HG03175 (cell line): ENCODE results near the gene MCAT.
"Not testable (repeated sequence)": the region's sequence is repeated elsewhere in the genome, so short reads cannot be mapped to it uniquely, and the experiment has no call there.

Experiments used
- ATAC-seq: cut with Tn5 transposase; IDR thresholded peaks from one replicate; pipeline ENCODE4 v1.9.1; 2021; ENCODE audit warnings: mild to moderate bottlenecking, moderate library complexity; ENCODE audit not compliant: unreplicated experiment

Gene MCAT

DNA sequence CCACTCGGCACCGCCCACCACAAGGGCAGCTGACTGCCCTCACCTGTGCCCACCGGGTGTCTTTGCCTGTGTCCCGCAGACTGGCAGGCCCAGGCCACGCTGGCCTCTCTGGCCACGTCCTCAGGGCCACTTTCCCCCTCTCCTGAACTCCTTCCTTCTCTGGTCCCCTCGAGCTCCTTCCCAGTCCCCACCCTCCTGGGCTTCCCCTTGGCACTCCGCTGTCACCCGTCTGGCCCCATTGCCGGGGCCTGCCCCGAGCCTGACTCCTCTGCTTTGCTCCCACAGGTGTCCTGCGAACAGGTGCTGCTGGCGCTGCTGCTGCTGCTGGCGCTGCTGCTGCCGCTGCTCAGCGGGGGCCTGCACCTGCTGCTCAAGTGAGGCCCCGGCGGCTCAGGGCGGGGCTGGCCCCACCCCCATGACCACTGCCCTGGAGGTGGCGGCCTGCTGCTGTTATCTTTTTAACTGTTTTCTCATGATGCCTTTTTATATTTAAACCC is 14.2 kb downstream of the MCAT start:
- no peak for ATAC-seq

DNA sequence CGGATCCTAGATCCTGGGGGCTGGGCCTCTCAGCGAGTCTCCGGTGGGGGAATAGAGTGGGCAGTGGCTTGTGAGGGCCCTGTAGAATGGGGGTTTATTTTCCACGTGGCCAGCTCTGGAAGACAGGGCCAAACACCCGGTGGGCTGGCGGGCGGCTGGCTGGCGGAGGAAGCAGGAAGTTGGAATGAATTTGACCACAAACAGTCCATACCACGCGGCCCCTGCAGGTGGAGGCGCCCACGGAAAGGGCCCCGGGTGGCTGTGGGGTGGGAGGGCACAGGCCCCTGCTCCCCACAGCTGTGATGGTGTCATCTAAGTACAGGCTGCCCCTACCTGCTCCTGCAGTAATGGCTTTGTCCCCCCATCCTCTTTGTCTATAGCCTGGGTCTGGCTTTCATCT is 15.1 kb downstream of the MCAT start:
- no peak for ATAC-seq

DNA sequence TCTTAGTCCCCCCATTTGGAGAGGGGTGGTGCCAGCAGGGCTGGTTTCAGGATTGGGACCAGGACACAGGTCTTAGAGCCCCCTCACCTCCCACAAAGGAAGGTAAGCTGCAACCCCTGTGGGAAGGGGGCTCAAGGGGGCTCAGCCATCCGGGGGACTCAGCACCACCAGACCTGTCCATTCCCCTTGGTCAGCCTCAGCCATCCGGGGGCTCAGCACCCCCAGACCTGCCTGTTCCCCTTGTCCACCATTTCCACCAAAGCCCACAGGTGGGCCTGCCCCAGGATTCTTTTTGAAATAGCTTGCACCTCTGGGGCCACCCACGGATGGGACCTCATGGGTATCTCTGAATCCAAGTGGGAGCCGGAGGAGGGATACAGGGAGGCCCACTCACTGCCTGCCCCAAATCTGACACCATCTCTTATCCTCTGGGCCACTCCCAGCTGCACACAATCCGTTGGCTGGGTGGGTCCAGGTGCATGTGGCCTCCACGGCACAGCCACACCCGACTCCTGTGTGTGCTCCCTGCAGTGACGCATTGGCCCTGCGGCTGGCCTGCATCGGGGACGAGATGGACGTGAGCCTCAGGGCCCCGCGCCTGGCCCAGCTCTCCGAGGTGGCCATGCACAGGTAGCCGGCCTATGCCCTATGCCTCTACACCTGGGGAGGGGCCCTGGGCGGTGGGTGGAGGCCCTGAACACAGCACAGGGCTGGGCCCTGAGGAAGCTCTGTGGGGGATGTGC is 15.9 kb downstream of the MCAT start:
- ATAC-seq = no peak

DNA sequence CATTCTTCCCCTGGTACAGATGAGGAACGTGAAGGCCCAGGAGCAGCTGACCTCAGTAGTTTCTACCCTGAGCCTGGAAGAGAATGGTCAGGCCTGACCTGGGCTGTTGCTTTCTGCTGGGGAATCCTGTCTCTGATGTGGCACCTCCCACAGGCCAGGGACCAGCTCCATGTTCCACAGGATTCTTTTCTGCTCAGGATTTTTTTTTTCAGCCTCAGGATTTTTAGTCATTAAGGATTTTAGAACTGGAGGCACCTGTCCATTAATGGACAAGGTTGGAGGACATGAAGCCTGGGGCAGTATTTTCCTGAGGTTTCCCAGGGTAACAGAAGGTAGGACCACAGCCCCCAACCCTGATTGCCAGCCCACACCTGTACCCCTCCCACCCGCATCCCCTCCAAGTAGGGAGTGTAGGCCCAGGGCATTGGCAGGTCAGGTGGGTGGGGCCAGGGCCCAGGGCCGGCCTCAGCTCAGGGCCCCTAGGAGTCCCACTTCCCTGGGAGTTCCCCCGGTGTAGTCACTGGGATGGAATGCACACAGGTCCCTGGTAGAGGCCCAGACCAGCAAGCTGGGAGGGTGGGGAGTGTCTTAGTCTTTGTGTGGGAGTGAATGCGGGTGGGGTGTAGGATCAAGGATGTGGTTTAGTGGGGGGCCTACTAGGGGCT is 16.6 kb downstream of the MCAT start:
- no peak for ATAC-seq

DNA sequence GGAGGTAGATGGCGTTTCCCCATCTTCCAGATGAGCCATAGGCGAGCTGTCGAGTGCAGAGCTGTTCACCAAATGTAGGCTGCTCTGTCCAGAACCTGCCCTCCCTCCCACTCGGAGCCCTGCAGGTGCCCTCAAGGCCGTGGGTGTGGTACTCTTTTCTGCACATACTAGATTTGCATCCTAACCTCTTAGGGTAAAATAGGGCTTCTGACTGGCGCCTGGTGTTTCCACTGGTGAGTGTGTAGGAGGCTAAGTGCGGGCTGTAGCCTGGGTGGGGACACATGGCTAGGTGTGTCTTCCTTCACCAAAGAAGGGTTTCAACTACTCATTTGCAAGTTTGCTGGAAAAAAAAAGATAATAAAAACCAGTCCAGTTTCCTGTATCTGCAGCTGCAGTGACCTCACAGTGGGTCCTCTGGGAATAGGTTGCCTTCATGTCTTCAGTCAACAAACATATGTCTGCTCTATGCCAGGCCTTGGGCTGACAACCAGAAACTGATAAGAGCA is 24.2 kb downstream of the MCAT start:
- no peak for ATAC-seq

DNA sequence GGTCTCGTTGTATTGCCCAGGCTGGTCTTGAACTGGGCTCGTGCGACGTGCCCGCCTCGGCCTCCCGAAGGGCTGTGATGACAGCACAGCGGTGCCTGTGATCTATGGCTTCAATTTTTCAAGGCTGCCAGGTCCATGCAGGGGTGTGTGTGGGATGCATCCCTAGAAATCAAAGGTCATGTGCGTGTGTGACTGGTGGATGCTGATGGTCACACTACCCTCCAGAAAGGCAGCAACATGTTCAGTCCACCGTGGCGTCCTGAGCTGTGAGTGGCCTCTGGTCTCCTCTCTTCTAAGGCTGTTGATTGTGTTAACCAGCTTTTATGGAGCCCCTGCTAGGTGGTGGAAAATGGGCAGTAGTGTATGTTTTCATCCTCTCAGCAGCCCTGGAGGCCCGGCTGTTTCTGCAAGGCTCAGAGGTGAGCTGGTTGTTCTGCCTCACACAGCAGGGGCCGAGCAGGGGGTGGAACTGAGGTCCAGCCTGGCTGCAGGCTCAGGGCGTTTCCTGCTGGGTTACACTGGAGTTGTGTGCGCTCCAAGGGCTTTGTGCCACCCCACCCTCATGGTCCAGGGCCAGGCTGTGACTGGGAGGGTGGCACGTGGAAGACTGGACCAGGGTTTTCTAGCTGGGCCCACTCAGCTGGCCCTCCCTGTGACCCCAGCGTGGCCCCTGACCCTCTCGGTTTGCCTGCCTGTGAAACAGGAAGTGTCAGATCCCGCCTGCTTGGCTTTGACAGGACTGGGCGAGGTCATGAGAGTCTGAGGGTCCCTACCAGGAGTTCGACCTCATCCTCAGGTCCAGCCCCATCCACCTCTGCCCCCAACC is 25.0 kb downstream of the MCAT start:
- no peak for ATAC-seq

DNA sequence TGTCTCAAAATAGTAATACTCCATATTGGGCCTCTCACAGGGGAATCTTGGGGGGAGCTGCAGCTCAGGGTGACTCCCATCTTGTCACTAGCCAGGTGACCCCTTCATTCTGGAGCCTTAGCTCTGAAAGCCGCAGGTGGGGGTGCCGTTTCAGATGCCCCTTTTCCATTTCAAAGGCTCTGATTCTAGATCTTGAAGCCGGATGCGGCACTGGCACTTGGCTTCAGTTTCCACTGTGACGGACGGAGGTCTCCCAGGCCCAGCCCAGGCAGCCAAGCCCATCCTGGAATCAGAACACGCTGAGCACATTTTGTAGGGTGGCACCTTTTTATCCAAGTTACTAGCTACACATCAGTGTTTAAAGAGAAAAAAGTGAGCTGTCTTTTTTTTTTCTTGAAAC is 26.3 kb downstream of the MCAT start:
- no peak for ATAC-seq

DNA sequence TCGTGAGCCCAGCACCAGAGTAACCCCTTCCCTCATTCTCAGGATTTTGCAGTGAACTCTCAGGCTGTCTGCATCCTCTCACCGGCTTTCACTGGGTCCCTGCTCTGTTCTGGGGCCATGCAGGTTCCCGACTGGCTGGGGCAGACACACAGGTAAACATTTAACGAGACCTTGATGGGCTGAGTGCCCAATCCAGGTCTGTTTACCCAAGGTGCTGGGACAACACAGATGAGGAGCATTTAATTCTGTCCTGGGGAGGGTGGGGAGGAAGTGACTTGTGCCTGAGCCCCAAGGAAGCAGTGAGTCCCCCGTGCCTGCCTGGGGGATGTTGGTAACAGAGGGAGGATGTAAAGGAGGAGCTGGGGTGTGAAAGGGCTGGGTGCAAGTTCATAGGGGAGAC is 28.2 kb downstream of the MCAT start:
- ATAC-seq = no peak

DNA sequence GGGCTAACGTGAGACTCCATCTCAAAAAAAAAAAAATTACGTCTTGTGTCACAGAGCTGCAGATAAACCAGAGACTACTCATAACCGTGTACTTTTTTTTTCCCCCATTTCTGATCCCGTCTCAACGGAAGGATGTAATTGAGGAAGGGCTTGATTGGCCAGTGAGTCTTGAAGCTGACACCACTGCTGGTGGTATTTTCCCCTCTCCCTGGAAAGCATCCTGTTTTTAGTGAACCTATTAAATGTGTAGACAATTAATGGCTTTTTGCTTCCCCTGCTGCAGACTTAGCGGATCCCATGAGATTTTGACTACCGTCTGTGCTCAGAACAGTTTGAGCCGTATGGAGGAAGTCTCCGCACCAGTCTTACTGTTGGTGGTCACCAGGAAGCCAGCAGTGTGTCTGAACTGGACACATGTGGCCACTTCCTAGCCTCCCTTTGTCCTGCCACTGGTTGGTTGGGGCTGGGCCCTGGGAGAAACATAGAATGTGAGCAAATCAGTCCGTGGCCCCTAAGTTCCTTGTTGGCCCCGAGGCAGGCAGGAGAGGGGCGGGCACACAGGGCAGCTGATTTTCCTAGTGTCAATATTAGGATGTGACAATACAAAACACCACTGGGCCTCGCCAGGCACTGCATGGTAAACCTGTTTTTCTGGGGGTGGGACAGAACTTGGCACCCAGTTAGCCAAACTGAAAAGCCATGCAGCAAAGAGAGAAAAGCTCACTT is 29.5 kb downstream of the MCAT start:
- ATAC-seq = no peak

DNA sequence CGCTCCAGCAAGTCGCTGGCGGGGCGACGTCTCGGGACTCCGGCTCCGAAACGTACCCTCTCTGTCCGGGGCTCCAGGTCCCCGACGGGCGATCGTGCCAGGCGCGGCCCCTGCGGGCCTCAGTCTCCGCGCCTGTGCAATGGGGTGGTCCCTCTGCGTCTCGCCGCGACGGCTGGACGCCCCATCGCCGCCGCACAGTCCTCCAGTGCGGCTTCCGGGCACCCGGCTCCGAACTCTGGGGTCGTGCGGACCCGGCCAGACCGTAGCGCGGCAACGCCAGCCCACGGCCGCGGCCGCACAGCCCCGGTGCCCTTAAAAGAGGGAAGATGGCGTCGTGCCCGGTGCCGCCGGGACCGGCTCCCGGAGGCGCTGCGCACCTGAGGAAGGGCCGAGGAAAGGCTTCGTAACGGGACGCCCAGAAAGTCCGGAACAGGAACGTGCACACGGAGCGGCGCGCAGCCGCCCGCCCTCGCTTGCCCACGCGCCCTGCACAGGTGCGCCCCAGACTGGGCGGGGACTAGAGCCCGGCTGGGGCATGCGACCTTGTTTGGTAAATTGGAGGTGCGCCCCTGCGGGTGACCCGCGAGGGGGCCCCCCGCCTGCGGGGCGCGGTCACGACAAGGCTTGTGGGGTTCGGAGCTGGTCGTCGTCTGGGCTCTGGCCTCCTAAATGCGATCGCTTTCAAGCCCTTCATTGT is 32.1 kb downstream of the MCAT start:
- no peak for ATAC-seq

DNA sequence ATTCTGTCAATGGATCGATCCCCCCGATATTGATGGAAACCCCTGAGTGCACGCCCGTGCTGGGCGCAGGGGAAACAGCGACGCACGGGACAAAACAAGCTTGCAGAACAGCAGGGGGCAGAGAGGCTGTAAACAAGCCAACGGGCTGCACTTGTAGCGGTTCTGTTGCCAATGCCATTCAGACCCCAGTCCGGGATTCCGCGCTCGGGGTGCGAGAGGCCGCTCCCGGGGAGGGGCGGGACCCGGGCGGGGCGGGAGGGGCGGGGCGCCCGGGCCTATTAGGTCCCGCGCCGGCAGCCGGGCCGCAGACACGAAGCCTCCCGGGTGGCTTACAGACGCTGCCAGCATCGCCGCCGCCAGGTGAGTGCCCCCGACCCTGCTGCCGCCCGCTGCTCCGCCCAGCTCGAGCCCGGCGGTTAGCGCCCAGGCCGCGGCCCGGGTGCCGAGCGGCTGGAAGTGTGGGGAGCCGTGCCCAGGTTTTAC is 32.7 kb downstream of the MCAT start, which contains the start of gene BIK:
Gene BIK (plus strand): TSS at position 307 of the 483 bp plus-strand sequence. CDS start 13,273 bp downstream, outside the sequence.
- ATAC-seq = no peak

DNA sequence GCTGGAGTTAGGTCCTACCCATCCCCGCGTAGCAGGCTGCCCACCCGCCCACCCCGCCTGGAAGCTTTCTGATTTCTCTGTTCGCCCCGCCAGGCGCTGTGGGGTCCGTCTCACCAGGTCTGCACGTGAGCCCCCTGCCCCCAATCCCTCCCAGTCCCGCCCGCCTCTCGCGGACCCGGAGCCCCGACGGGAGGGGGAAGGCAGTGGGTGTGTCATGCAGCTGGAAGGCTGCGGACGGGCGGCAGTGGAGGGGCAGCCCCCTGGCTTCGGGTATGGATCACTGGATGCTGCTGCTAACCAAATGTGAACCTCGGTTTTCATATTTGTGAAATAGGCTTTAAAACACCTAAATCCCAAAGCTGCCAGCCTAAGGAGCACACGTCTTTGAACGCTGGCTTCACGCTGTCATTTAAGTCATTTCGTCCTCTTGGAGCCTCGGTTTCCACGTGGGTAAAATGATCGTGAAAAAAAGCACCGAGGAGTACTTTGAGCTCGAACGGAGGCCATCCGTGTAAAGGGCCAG is 33.2 kb downstream of the MCAT start:
- ATAC-seq = no peak

DNA sequence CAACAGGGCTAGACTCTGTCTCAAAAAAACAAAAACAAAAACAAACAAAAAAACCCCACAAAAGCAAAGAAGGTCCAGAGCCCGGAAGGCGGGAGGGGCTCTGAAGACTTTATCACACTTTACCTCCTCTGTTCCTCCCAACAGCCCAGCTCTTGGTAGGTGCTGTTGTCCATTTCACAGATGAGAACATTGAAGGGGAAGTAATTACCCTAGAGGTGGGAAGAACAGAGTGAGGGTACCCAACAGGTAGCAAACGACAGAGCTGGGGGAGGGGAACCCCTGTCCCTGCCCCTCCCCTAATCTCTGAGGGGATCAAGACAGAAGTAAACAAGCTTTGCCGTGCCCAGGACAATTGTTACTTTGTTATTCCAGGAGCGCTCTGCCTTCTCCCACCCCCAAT is 33.7 kb downstream of the MCAT start:
- no peak for ATAC-seq

DNA sequence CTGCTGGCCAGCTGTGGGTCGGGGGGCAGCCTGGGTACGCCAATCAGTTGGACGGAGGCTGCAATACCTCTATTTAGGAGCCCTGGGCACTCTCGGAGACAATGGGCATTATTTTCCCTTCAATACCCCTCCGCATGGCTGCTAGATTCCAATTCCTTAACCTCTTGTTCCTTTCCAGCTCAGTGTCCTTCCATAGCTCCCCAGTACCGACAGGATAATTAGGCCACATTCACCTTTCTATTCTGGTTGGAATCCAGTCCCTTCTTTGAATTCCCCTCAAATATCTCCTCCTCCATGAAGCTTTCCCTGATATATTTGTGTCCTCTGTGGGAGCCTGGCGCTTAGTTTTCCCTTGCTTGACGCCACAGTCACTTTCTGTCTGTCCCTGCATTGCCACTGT is 36.9 kb downstream of the MCAT start:
- ATAC-seq = no peak

DNA sequence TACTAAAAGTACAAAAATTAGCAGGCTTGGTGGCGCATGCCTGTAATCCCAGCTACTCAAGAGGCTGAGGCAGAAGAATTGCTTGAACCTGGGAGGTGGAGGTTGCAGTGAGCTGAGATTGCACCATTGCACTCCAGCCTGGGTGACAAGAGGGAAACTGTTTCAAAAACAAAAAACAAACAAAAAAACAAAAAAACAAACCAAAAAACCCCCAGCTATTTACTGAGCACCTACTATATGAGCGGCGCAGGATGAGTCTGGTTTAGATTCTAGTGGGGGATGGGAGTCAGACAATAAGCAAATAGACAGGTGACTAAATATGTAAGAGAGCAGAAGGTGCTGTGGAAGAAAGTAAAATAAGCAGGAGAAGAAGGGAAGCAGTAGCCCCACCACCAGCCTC is 38.2 kb downstream of the MCAT start:
- ATAC-seq = not testable (repeated sequence)

DNA sequence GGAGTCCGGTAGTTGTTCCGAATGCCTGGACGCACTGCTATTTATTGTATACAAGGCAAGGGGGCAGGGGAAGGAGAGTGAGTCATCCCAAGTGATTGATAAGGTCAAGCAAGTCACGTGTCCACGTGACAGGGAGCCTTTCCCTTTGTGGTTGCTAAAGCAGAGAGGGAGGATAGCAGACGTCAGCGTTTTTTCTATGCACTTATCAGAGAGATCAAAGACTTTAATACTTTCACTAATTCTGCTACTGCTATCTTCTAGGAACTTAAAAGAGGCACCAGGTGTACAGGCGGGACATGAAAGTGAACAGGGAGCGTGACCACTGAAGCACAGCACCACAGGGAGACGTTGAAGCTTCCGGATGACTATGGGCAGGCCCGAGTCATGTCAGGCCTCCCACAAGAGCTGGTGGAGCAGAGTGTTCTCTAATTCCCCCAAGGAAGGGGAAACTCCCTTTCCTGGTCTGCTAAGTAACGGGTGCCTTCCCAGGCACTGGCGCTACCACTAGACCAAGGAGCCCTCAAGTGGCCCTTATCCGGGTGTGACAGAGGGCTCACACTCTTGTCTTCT is 39.1 kb downstream of the MCAT start:
- not testable (repeated sequence) for ATAC-seq

DNA sequence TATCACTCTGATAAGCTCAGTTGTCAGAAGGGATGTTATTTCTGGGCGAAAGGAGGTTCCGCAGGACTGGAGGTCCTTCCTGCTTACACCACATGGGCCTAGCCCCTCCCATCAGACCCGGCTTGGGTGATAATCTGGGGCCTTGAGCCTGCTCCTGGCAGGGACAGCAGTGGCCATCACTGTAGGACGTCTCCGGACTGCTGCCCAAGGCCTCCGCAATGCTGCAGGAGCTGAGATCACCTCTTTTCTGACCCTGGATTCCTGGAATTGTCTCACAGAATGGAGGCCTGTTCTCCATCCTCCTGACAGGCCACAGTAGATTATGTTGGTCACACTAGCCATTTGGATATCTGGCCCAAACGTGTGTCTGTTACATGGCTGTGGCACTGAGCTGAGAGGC is 41.9 kb downstream of the MCAT start:
- ATAC-seq = no peak

DNA sequence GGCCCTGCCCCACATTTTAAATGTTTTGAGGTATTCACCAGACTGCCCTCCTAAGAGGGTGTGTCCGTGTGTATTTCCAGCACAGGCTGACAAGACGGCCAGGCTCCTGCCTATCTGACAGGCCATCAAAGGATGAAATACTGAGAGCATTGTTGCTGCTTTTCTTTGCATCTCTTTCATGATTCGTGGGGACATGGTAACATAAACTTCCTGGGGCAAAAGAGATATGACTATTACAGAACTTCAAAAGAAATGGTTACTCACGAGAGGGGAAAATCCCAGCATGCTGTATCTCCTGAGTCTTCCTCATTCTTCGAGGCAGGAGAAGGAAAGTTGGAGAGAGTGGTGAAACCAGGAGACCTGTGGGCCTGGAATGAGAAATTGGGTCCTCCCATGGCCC is 43.0 kb downstream of the MCAT start:
- no peak for ATAC-seq

DNA sequence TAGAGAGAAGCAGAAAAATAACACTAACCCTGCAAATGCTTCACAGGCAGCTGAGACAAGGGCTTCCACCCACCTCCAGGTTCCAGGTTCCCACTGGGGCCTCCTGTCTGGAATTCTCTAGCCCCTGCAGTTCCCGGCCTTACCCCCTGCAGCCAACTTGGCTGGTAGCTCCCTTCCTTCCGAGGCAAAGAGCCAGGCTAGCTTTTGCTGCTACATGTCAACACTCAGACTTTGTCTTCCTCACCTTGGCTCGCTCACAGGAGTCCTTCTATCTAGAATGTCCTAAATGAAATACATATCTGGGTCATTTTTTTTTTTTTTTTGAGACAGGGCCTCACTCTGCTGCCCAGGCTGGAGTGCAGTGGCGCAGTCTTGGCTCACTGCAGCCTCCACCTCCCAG is 44.1 kb downstream of the MCAT start:
- no peak for ATAC-seq
